ENCODE data around the gene STX18. TPM values are rescaled to one million over a fixed set of nuclear protein-coding genes. Genes with fewer than 3 reads are reported as not detected.

The STX18 gene
- total RNA-seq, 1 donor from 2014 or later, result 33.9 TPM

DNA sequence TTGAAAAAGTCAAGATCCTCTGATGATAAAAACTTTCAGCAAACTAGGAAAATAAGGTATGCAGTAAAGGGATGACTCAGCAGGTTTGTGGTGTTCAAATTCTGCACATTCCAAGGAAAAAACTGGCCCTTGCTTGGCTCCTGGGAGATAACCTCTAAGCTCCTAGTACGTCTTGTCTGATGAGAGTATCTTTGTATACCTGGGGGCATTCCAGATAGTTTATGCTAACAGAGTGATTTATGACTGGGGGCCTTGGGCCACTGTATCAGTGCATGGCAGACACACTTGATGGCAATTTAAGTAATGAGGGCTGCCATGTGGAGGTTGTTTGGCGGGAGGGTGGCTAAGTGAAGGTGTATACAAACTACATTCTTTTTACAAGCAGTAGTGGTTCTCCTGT is 98.0 kb downstream of the STX18 start:
- Histone ChIP-seq H3K27ac (no peak overlapping the region), H4K20me1 (ENCODE audit: low read depth) (no peaks in the 10 kb centered on the region), H3K9ac (no peak overlapping the region), H3K79me2 (ENCODE audit: low read depth) (no peaks in the 10 kb centered on the region), H2AFZ (replicated peaks) (no peak overlapping the region), H3F3A (ENCODE audit: low read depth) (no peaks in the 10 kb centered on the region), H3K36me3 (no peaks in the 10 kb centered on the region), H3K4me1 (no peaks in the 10 kb centered on the region), H3K27me3 (no peaks in the 10 kb centered on the region), H3K4me3 (no peak overlapping the region), H3K4me2 (no peak overlapping the region), H3K9me3 (ENCODE audit: low read depth) (no peaks in the 10 kb centered on the region)
- H3K4me1 Mint-ChIP-seq, result no peaks in the 10 kb centered on the region
- no peaks in the 10 kb centered on the region for H3K9me3 Mint-ChIP-seq
- no peak for DNase-seq (ENCODE audit: low spot score)
- no peaks in the 10 kb centered on the region for H3K27me3 Mint-ChIP-seq (ENCODE audit: insufficient read depth, low read depth)
- H3K4me3 Mint-ChIP-seq, result no peak overlapping the region
- H3K36me3 Mint-ChIP-seq, result peaks cover 19% of the 10 kb centered on the region
- TF ChIP-seq EZH2 (IDR thresholded peaks at IDR 0.05) (no peak), EZH2phosphoT487 (IDR thresholded peaks at IDR 0.05) (no peak)
- TF ChIP-seq, protein P1, sequence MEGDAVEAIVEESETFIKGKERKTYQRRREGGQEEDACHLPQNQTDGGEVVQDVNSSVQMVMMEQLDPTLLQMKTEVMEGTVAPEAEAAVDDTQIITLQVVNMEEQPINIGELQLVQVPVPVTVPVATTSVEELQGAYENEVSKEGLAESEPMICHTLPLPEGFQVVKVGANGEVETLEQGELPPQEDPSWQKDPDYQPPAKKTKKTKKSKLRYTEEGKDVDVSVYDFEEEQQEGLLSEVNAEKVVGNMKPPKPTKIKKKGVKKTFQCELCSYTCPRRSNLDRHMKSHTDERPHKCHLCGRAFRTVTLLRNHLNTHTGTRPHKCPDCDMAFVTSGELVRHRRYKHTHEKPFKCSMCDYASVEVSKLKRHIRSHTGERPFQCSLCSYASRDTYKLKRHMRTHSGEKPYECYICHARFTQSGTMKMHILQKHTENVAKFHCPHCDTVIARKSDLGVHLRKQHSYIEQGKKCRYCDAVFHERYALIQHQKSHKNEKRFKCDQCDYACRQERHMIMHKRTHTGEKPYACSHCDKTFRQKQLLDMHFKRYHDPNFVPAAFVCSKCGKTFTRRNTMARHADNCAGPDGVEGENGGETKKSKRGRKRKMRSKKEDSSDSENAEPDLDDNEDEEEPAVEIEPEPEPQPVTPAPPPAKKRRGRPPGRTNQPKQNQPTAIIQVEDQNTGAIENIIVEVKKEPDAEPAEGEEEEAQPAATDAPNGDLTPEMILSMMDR (IDR thresholded peaks at IDR 0.05), result no peak
- H3K27ac Mint-ChIP-seq, result no peak overlapping the region

DNA sequence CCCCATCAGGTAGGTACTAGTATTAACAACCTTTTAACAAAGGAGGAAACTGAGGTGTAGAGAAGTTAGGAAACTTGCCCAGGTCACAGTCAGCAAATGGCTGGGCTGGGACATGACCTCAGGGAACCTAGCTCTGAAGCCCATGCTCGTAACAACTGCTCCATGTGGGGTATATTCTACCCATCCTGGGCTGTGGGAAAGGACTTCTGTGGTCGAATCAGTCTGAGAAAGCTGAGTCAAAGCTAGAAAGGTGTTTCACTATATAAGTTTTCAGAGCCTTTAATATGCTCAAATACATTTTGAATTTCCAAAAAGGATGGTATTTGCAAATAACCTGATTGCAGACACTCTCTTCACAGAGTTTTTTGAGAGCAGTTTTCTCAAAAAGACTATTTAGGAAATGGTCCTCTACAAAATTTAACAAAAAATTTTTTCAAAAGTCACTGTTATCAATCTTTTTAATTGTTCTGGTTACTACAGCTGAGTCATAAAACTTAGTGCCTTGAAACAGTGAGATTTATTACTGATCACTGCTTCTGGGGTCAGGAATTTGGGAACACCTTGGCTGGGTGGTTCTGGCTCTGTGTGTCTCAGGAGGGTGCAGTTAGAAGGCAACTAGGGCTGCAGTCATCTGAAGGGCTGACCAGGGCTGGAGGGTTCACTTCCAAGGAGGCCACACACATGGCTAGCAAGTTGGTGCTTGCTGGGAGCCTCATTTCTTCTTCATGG is 101.4 kb downstream of the STX18 start:
- no peaks in the 10 kb centered on the region for H3K27me3 ChIP-seq
- no peaks in the 10 kb centered on the region for H3K4me1 ChIP-seq
- Mint-ChIP-seq H3K27me3 (ENCODE audit: insufficient read depth, low read depth) (peaks cover 2% of the 10 kb centered on the region), H3K4me3 (no peak overlapping the region), H3K36me3 (peaks cover 17% of the 10 kb centered on the region), H3K9me3 (no peaks in the 10 kb centered on the region), H3K27ac (no peak overlapping the region), H3K4me1 (no peaks in the 10 kb centered on the region)
- TF ChIP-seq EZH2 (IDR thresholded peaks at IDR 0.05), result no peak
- TF ChIP-seq, protein P1 (IDR thresholded peaks at IDR 0.05), result no peak
- TF ChIP-seq EZH2phosphoT487 (IDR thresholded peaks at IDR 0.05), result no peak
- H3K4me2 ChIP-seq, result no peak overlapping the region
- no peaks in the 10 kb centered on the region for H3K9me3 ChIP-seq (ENCODE audit: low read depth)
- no peaks in the 10 kb centered on the region for H3K36me3 ChIP-seq
- no peak overlapping the region for H2AFZ ChIP-seq (replicated peaks)
- no peak for DNase-seq (ENCODE audit: low spot score)
- H3K79me2 ChIP-seq (ENCODE audit: low read depth), result no peaks in the 10 kb centered on the region
- H4K20me1 ChIP-seq (ENCODE audit: low read depth), result no peaks in the 10 kb centered on the region
- no peak overlapping the region for H3K27ac ChIP-seq
- no peak overlapping the region for H3K4me3 ChIP-seq
- no peak overlapping the region for H3K9ac ChIP-seq
- H3F3A ChIP-seq (ENCODE audit: low read depth), result no peaks in the 10 kb centered on the region

DNA sequence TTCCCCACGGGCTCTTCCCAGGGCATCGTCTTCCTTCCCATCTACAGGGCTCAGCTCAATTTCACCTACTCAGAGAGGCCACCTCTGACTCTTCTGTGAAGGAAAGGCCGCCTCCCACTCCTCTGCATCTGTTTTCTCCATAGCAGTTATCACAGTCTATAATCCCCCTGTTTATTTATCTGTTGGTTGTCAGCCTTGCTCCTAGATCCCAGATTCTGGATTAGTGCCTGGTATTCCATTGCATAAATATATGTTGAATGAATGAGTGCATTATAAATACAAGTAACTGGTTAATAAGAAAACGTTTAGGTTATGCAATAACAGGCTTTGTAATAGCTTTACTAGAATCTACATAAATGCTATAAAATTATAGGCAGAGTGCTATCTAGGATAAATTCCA is 102.1 kb downstream of the STX18 start:
- H3K4me2 ChIP-seq, result no peak overlapping the region
- H3K4me1 Mint-ChIP-seq, result no peaks in the 10 kb centered on the region
- no peaks in the 10 kb centered on the region for H3K27me3 ChIP-seq

More for the DNA sequence above, 102.1 kb downstream of the STX18 start:
- Histone ChIP-seq H3F3A (ENCODE audit: low read depth) (no peaks in the 10 kb centered on the region), H3K36me3 (no peaks in the 10 kb centered on the region), H3K4me1 (no peaks in the 10 kb centered on the region), H2AFZ (replicated peaks) (no peak overlapping the region), H3K27ac (no peak overlapping the region), H3K4me3 (no peak overlapping the region), H3K9ac (no peak overlapping the region), H3K79me2 (ENCODE audit: low read depth) (no peaks in the 10 kb centered on the region), H4K20me1 (ENCODE audit: low read depth) (no peaks in the 10 kb centered on the region), H3K9me3 (ENCODE audit: low read depth) (no peaks in the 10 kb centered on the region)
- DNase-seq (ENCODE audit: low spot score), result no peak
- Mint-ChIP-seq H3K27ac (no peak overlapping the region), H3K9me3 (no peaks in the 10 kb centered on the region), H3K4me3 (no peak overlapping the region), H3K36me3 (peaks cover 15% of the 10 kb centered on the region), H3K27me3 (ENCODE audit: insufficient read depth, low read depth) (peaks cover 3% of the 10 kb centered on the region)
- no peak for TF ChIP-seq EZH2phosphoT487 (IDR thresholded peaks at IDR 0.05)
- TF ChIP-seq EZH2 (IDR thresholded peaks at IDR 0.05), result no peak
- TF ChIP-seq, protein P1 (IDR thresholded peaks at IDR 0.05), result no peak

Data from neural progenitor cell (in vitro differentiated cells).